NCI-H748 treated with DMSO at 0.1 percent for 48 hours (cell line): ENCODE results near the gene PDZRN4.
"Not testable (repeated sequence)": the region's sequence is repeated elsewhere in the genome, so short reads cannot be mapped to it uniquely, and the experiment has no call there.

Source experiments
- DNase-seq: peaks from one replicate; lab custom pipeline; 2025; lab: John Stamatoyannopoulos, UW

The PDZRN4 gene

GRCh38 chr12:41563051-41563450, 374.9 kb downstream of the PDZRN4 start:
- DNase-seq: no peak

- DNase-seq: no peak
These were observed 376.7 kb downstream of the PDZRN4 start for GRCh38 chr12:41564816-41565215.

- no peak for DNase-seq
These were observed 378.6 kb downstream of the PDZRN4 start for GRCh38 chr12:41566703-41567102.

GRCh38 chr12:41573445-41573844, 385.3 kb downstream of the PDZRN4 start:
- no peak for DNase-seq

- DNase-seq: no peak
These were observed 388.8 kb downstream of the PDZRN4 start for GRCh38 chr12:41576925-41577324.

GRCh38 chr12:41577995-41578394, 389.9 kb downstream of the PDZRN4 start:
- DNase-seq: no peak

- DNase-seq: no peak
These were observed 397.7 kb downstream of the PDZRN4 start for GRCh38 chr12:41585784-41586183.

- no peak for DNase-seq
These were observed 399.5 kb downstream of the PDZRN4 start for GRCh38 chr12:41587574-41587973.

- no peak for DNase-seq
These were observed 401.8 kb downstream of the PDZRN4 start for GRCh38 chr12:41589878-41590277.

- DNase-seq: no peak
These were observed 408.1 kb downstream of the PDZRN4 start for GRCh38 chr12:41596190-41596589.

GRCh38 chr12:41604830-41605229, 416.7 kb downstream of the PDZRN4 start:
- no peak for DNase-seq

GRCh38 chr12:41605545-41606305, 417.6 kb downstream of the PDZRN4 start:
- DNase-seq: no peak

- DNase-seq: no peak
These were observed 418.6 kb downstream of the PDZRN4 start for GRCh38 chr12:41606468-41607445.

GRCh38 chr12:41612892-41613557, 424.9 kb downstream of the PDZRN4 start:
- DNase-seq: no peak

GRCh38 chr12:41615174-41615573, 427.1 kb downstream of the PDZRN4 start:
- DNase-seq: not testable (repeated sequence)

GRCh38 chr12:41619705-41620104, 431.6 kb downstream of the PDZRN4 start:
- DNase-seq: peak; percentile 30

GRCh38 chr12:41621291-41621690, 433.2 kb downstream of the PDZRN4 start:
- DNase-seq: peak; percentile 21
